TTC549 (cell line): ENCODE results near the gene DHX40.
"Not testable (repeated sequence)": the region's sequence is repeated elsewhere in the genome, so short reads cannot be mapped to it uniquely, and the experiment has no call there.

ENCODE experiments used
- FAIRE-seq: peaks from 2 replicates; lab custom pipeline; 2012; peaks lifted over from hg19 to GRCh38; lab: Jason Lieb, UNC

Gene DHX40

DNA sequence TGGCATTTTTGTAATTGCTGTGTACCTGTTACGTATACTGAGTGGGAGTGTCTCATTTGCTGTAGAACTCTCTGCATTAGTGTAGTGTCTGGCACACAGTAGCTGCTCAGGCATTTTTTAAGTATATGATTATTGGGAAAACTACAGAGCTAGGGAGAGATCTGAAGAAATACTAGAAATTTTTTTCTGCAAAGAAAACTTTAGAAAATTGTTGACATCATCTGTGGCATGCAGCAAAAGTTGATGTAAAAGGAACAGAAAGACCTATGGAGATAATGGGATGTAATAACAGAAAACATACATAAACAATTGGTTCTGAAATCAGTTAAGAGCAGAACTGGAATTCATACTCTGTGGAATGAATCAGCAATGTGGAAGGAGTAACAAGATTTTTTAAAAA is 65.9 kb downstream of the DHX40 start:
- no peak for FAIRE-seq

DNA sequence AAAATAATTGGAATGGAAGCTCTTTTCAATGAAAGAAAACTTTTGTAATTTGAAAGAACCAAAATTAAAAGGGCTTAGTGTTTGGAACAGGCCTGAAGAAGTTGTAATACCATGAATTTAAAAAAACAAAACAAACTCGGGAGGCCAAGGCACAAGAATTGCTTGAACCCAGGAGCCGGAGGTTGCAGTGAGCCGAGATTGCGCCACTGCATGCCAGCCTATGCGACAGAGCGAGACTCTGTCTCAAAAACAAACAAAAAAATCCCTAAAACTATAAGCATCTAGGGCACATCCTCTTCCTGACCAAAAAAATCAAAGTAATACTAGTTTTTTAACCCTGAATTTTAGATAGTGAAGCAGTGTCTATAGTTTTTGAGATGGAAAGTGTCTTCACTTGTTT is 67.0 kb downstream of the DHX40 start:
- FAIRE-seq, result no peak

DNA sequence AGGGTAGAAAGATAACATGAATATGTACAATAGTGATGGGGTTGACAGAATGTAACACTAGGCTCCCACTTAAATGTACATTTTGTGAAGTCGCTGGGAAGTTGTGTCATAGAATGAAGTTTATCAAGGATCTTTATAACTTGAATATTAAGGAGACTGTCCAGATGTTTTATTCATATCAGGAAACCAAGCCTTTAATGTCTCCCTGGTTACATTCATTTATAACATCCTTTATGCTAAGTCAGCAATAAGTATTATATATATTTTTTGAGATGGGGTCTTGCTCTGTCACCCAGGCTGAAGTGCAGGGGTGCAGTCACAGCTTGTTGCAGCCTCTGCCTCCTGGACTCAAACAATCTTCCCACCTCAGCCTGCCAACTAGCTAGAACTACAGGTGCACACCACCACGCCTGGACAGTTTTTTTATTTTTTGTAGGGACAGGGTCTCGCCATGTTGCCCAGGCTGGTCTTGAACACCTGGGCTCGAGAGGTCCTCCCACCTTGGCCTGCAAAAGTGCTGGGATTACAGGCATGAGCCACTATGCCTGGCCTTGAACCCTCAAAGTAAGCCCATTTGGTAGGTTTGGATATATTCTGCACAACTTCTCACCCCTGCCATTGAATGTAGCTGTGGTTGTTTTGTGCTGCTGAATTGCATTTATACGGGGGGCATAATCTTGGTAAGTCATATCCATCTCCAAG is 68.4 kb downstream of the DHX40 start:
- no peak for FAIRE-seq

- FAIRE-seq, result no peak
Measured at GRCh38 chr17:59634632-59635541, 69.5 kb downstream of the DHX40 start.

- no peak for FAIRE-seq
Measured at GRCh38 chr17:59637611-59638310, 72.4 kb downstream of the DHX40 start.

DNA sequence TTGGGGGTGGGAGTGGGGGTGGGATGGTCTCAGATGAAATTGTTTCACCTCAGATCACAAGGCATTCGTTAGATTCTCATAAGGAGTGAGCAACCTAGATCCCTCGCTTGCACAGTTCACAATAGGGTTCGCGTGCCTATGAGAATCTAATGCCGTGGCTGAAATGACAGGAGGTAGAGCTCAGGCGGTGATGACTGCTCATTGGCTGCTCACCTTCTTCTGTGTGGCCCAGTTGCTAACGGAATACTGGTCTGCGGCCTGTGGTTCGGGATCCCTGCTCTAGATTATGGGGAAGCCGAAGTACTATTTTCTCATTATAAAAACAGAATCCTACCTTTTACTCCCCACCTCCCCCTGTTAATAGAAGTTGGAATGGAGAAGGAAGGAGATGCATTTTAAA is 73.1 kb downstream of the DHX40 start:
- no peak for FAIRE-seq

DNA sequence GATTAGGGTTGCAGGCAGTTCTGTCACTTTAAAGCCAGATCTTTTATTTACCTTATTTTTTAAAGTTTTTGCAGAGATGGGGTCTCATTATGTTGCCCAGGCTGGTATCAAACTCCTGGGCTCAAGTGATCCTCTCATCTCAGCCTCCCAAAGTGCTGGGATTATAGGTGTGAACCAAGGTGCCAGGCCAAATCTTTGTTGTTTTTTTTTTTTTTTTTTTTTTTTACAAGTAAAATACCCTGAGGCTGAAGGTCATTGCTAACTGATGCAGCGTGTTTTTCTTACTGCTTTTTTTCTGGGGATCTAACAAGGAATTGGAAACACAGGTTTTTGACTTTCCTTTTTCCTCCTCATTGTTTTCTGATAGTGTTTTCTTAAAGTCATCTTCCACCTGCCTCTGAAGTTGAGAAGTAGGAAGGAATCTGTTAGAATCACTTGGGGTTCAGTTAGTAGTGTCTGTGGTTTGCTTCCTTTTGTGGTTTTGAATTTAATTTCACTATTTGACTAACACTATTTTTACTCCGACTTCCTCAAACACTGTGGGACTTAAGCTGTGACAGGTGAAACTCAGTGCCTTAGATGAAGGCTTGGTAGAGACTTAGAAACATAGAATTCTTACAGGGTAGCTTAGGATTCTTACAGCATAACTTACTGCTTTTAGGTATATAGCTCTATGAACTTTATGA is 76.5 kb downstream of the DHX40 start:
- no peak for FAIRE-seq

DNA sequence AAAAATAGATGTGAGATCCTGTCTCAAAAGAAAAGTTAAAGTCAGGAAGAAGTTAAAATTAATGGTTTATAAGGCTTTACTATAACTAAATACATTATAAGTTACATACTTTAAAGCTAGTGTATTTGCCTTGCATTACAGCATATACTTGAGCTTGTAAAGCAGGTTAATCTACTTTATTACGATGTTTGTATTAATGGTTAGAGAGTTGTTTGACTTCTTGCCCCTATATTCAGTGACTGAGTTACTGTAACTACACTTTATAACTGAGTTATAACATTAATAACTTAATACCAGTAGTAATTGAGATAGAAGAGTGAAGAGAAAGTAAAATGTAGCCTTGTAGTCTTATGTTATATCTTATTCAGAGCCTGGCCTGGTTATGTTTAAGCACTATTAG is 77.2 kb downstream of the DHX40 start:
- no peak for FAIRE-seq

- no peak for FAIRE-seq
Measured at GRCh38 chr17:59643159-59644140, 78.0 kb downstream of the DHX40 start.

GRCh38 chr17:59647288-59647687 is 81.9 kb downstream of the DHX40 start:
- FAIRE-seq, result no peak

DNA sequence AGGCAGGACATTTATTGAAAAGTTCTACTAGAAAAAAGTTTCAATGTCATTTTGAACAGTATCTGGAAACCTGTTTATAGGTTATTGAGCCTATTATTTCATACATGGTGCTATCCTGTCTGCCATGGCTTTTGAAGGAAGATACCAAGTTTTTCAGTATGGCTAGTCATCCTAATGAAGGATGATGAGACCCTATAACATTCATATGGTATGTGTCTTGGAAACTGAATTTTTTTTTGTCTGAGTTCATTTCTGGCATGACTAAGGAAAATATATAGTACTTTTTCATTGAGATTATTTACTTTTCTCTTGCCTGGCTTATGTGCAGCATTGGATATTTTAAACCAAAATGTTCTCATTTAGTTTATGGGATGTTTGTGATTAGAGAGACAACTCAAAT is 84.5 kb downstream of the DHX40 start:
- FAIRE-seq, result no peak

- no peak for FAIRE-seq
Measured at GRCh38 chr17:59650642-59651041, 85.2 kb downstream of the DHX40 start.

- FAIRE-seq, result no peak
Measured at GRCh38 chr17:59651346-59651745, 85.9 kb downstream of the DHX40 start.

GRCh38 chr17:59652119-59652518 is 86.7 kb downstream of the DHX40 start:
- no peak for FAIRE-seq

DNA sequence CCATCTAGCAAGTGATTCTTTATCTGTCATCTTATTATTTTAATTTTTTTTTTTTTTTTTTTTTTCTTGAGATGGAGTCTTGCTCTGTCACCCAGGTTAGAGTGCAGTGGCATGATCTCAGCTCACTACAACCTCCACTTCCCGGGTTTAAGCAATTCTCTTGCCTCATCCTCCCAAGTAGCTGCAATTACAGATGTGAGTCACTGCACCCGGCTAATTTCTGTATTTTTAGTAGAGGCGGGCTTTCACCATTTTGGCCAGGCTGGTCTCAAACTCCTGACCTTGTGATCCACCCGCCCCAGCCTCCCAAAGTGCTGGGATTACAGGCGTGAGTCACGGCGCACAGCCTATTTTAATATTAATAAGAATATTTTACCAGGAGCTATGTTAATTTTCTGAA is 91.2 kb downstream of the DHX40 start:
- FAIRE-seq, result not testable (repeated sequence)
